Right renal cortex interstitium (tissue), 3 donors: Measurements from ENCODE around the gene DUS3L. TPM values are rescaled to one million over a fixed set of nuclear protein-coding genes. Genes with fewer than 3 reads are reported as not detected.
"Not testable (repeated sequence)": the region's sequence is repeated elsewhere in the genome, so short reads cannot be mapped to it uniquely, and the experiment has no call there.

ENCODE experiments used
- DNase-seq, 3 donors: peaks; one replicate each; pipeline ENCODE4 v3.0.0-alpha.2; 2013; ENCODE audit warnings: low read depth in 3 of 3, low spot score in 2 of 3
- polyA plus RNA-seq, 3 donors: library from polyadenylated mRNA; unstranded; fragments of 120-200 nt; gene quantifications; one replicate each; pipeline ENCODE4 v1.2.1, GENCODE V29; 2013; ENCODE audit not compliant: insufficient read length in 3 of 3

Gene DUS3L
- polyA plus RNA-seq, 3 donors = 18.4 to 22.1 (median 20.9) TPM

DNA sequence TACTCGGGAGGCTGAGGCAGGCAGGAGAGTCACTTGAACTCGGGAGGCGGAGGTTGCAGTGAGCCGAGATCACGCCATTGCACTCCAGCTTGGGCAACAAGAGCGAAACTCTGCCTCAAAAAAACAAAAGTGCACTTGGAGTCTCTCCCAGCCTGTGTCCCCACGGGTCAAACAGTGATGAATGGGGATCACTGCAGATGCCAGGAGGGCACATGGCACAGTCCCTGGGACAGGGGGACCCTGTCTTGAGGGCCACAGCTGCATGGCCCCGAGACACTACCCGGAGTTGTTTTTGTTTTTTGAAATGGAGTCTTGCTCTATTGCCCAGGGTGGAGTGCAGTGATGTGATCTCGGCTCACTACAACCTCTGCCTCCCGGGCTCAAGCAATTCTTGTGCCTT, 10.0 kb downstream of the DUS3L start:
- not testable (repeated sequence) for DNase-seq

- no peak for DNase-seq
Observed at GRCh38 chr19:5778402-5778801, 12.6 kb downstream of the DUS3L start.

DNA sequence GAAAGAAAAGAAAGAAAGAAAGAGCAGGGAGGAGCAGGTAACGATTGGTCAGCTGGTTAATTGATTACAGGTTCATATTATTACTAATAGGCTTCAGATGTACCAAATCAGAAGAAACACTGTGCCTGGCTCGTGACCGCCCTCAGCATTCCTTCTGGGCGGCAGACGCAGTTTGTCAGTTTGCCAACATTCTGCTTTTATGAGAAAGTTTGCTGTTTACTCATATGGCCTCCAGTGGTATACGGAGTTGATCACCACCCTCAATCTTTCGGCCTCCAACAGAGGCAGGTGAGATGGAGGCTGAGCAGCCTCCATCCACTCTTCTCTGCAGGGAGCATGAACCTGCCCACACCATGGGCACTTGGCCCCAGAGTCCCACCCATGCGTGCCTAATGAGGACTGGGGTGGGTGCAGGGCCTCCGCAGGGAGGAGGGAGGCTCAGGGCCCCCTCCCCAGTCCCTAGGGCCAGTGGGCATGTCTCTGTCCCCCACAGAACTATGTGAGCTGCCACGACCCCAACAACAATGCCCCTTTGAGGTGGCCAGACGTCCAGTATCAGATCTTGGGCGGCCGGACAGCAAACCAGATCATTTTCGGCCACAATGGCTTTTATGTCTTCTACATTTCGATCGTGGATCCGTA, 15.2 kb downstream of the DUS3L start:
- no peak for DNase-seq

- no peak for DNase-seq
Observed at GRCh38 chr19:5774921-5775320, 16.0 kb downstream of the DUS3L start.

GRCh38 chr19:5773276-5773675, 17.7 kb downstream of the DUS3L start:
- DNase-seq = no peak

DNA sequence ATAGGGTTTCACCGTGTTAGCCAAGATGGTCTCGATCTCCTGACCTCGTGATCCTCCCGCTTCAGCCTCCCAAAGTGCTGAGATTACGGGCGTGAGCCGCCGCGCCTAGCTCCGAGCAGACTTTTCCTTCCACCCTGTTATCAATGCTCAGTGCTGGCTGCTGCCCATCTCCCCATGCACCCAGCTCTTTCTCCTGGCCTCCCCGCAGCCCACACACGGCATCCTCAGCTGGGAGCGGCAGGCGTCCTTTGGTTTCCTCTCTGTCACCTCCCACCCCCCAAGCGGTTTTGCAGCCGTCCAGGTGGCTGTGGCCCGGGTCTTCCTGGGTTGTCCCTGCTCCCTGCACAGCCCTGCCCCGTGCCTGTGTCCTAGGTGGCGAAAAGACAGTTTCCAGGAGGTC, 18.5 kb downstream of the DUS3L start:
- no peak for DNase-seq

- no peak for DNase-seq
Observed at GRCh38 chr19:5767949-5768348, 23.0 kb downstream of the DUS3L start.

DNA sequence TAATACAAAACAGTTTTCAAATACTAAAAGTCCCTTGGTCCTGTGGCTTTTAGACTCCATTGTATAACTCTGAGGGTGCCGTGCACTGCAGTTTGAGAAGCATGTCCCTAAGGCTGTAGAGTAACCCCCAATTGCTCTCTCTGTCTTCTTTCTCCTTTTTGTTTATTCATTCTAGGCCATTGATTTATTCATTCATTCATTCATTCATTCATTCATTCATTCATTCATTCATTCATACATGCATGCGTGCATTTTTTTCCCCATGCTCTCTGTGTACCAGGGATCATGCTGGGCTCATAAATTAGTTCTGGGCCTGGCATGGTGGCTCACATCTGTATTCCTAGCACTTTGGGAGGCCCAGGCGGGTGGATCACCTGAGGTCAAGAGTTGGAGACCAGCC, 25.7 kb downstream of the DUS3L start:
- no peak for DNase-seq

DNA sequence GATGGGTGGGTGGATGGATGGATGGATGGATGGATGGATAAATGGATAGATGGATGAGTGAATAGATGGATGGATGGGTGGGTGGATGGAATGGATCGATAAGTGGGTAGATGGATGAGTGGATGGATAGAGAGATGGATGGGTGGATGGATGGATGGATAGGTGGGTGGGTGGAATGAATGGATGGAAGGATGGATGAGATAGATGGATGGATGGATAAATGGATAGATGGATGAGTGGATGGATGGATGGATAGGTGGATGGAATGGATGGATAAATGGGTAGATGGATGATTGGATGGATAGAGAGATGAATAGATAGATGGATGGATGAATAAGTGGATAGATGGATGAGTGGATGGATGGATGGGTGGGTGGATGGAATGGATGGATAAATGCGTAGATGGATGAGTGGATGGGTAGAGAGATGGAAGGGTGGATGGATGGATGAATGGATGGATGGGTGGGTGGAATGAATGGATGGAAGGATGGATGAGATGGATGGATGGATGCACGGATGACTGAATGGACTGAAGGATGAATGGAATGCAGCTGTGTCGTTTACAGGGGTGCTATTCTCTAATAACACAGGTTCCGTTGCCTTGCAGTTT, 28.2 kb downstream of the DUS3L start:
- no peak for DNase-seq

- DNase-seq = no peak
Observed at GRCh38 chr19:5753743-5754142, 37.2 kb downstream of the DUS3L start.

DNA sequence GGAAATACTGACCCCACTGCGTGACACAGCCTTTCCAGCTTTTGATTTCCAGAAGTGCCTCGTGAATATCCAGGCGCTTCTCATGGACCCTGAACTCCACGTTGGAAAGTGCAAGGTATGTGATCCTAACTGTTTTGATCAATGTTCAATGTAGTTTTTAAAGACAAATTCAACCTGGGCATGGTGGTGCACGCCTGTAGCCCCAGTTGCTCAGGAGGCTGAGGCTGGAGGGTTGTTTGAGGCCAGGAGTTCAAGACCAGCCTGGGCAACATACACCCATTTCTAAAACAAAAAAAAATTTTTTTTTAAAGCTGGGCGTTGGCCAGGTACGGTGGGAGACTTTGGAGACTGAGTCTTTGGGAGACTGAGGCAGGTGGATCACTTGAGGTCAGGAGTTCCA, 39.3 kb downstream of the DUS3L start:
- DNase-seq = no peak

DNA sequence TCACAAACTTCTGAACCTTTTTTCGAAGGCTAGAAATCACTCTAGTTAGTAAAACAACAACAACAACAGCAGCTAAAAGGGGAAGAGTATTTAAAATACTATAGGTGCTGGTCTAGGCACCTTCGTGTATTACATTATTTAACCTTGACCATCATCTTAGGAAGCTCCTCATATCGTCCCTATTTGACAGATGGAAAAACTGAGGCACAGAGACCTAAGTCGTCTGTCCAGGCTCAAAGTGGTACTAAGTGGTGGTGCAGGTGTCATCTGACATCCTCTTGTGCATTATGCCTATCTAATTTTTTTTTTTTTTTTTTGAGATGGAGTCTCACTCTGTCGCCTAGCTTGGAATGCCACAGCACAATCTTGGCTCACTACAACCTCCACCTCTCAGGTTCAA, 41.5 kb downstream of the DUS3L start:
- no peak for DNase-seq

DNA sequence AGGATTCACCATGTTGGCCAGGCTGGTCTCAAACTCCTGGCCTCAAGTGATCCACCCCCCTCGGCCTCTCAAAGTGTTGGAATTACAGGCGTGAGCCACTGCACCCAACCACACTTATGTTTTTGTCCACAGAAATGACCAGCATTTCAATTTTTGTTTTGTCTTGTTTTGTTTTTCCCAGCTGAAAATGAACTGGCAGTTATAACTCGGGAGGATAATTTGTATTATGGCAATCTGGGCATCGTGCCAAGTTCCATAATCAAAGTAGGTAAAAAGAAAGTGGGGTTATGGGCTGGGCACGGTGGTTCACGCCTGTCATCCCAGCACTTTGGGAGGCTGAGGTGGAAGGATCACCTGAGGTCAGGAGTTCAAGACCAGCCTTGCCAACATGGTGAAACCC, 42.0 kb downstream of the DUS3L start:
- DNase-seq = not testable (repeated sequence)

DNA sequence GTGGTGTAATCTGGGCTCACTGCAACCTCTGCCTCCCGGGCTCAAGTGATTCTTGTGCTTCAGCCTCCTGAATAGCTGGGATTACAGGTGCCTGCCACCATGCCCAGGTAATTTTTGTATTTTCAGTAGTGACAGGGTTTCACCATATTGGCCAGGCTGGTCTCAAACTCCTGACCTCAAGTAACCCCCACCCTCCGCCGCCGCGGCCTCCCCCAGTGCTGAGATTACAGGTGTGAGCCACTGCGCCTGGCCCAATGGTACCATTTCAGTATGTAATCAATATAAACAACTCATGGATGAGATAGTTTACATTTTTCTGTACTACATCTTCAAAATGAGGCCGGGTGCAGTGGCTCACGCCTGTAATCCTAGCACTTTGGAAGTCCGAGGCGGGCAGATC, 46.0 kb downstream of the DUS3L start:
- not testable (repeated sequence) for DNase-seq

DNA sequence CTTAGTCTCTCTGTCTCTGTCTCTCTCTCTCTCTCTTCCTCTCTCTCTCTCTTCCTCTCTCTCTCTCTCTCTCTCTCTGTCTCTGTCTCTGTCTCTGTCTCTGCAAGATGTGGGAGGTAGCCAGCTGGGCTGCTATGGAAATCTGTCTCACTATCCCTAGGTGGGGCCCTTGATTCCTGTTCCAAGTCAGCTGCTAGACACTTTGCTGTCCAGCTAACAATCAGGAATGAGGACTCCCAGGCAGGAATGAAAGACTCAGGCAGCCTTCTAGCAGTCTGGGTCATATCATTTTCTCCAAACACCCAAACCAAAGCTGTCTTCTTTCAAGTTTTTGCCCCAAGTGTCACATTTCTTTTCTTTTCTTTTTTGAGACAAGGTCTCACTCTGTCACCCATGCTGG, 47.3 kb downstream of the DUS3L start:
- no peak for DNase-seq

GRCh38 chr19:5742051-5742450, 48.9 kb downstream of the DUS3L start:
- no peak for DNase-seq

GRCh38 chr19:5738423-5738822, 52.5 kb downstream of the DUS3L start:
- no peak for DNase-seq

Other genes starting within 250 kb of the DUS3L start
- under 1 TPM; 0.10 to 0.82 (median 0.38) TPM for gene TINCR, start 223.2 kb downstream of the DUS3L start, polyA plus RNA-seq
- 10 to 100 TPM; 60.0 to 84.7 (median 64.6) TPM for gene SAFB2, start 168.4 kb downstream of the DUS3L start, polyA plus RNA-seq
- 100 to 1,000 TPM; 128 to 150 (median 134) TPM for gene SAFB, start 168.1 kb downstream of the DUS3L start, polyA plus RNA-seq
- 10 to 100 TPM; 26.2 to 35.6 (median 27.7) TPM for gene MICOS13, start 110.6 kb downstream of the DUS3L start, polyA plus RNA-seq
- 10 to 100 TPM in 1 of 3 donors, 1 to 10 TPM in 2; 6.8 to 10.2 (median 8.0) TPM for gene HSD11B1L, start 110.1 kb downstream of the DUS3L start, polyA plus RNA-seq
- gene RPL36, start 100.9 kb downstream of the DUS3L start, polyA plus RNA-seq = 100 to 1,000 TPM; 492 to 592 (median 586) TPM
- gene LONP1, start 71.0 kb downstream of the DUS3L start, polyA plus RNA-seq = 10 to 100 TPM; 46.5 to 50.4 (median 47.9) TPM
- not detected for gene CATSPERD, start 70.5 kb downstream of the DUS3L start, polyA plus RNA-seq
- 1 to 10 TPM; 1.2 to 1.8 (median 1.3) TPM for gene PRR22, start 6.4 kb downstream of the DUS3L start, polyA plus RNA-seq
- 1 to 10 TPM; 1.8 to 2.2 (median 2.0) TPM for gene NRTN, start 13.9 kb upstream of the DUS3L start, polyA plus RNA-seq
- 10 to 100 TPM in 1 of 3 donors, 1 to 10 TPM in 2; 6.2 to 10.6 (median 8.9) TPM for gene FUT6, start 48.5 kb upstream of the DUS3L start, polyA plus RNA-seq
- under 1 TPM; 0.26 to 0.64 (median 0.40) TPM for gene FUT3, start 60.3 kb upstream of the DUS3L start, polyA plus RNA-seq
- gene FUT5, start 79.4 kb upstream of the DUS3L start, polyA plus RNA-seq = under 1 TPM in 2 of 3 donors, not detected in 1; 0.11 to 0.17 TPM
- gene NDUFA11, start 112.6 kb upstream of the DUS3L start, polyA plus RNA-seq = 100 to 1,000 TPM; 123 to 160 (median 138) TPM
- gene VMAC, start 113.7 kb upstream of the DUS3L start, polyA plus RNA-seq = 1 to 10 TPM; 4.4 to 4.7 (median 4.5) TPM
- gene CAPS, start 123.1 kb upstream of the DUS3L start, polyA plus RNA-seq = 10 to 100 TPM; 15.6 to 28.0 (median 23.4) TPM
- 10 to 100 TPM; 54.4 to 66.9 (median 63.4) TPM for gene RANBP3, start 187.0 kb upstream of the DUS3L start, polyA plus RNA-seq